ENCODE data around the gene OR1B1. TPM values are rescaled to one million over a fixed set of nuclear protein-coding genes. Genes with fewer than 3 reads are reported as not detected.

OR1B1 gene
- total and polyA plus RNA-seq, 2 of the 8 experiments (the other 6 are each of a cell fraction or from before 2014, with no cell fraction given) = not detected

DNA sequence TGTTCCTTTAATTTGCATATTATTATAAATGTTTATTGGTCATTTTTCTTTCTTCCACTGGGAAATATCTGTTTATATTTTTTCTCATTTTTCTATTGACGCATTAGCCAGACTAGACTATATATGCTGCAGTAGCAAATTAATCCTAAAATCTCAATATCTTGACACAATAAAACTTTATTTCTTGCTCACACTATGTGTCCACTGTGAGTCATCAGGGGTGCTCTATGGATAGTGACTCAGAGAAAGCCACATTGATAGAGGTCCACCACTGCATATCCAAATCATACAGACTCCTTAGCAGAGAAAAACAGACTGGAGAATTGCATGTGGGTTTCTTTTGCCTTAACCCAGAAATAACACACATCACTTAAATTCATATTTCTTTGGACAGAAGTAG is 38.3 kb upstream of the OR1B1 start:
- CTCF ChIA-PET (ENCODE audit: partially characterized antibody) = no interaction called here
- POLR2A ChIA-PET (ENCODE audit: partially characterized antibody) = no interaction called here
- TF ChIP-seq, protein P1, sequence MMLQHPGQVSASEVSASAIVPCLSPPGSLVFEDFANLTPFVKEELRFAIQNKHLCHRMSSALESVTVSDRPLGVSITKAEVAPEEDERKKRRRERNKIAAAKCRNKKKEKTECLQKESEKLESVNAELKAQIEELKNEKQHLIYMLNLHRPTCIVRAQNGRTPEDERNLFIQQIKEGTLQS (IDR thresholded peaks at IDR 0.05; ENCODE audit: insufficient read depth, low read depth, low read length) = no peak
- no peak for TF ChIP-seq RXRA (IDR thresholded peaks at IDR 0.05; ENCODE audit: insufficient read depth, low read depth, low read length)
- TF ChIP-seq TBP (IDR thresholded peaks at IDR 0.05; ENCODE audit: low read depth, low read length) = no peak
- TF ChIP-seq CHD2 (IDR thresholded peaks at IDR 0.05; ENCODE audit: low read length) = no peak
- TF ChIP-seq SAP30 (IDR thresholded peaks at IDR 0.05; ENCODE audit: insufficient read depth, insufficient replicate concordance, low read length) = no peak
- TF ChIP-seq FOSL1 (IDR thresholded peaks at IDR 0.05; ENCODE audit: insufficient read depth, low read depth, low read length) = no peak
- TF ChIP-seq ZNF274 (IDR thresholded peaks at IDR 0.05; ENCODE audit: borderline replicate concordance, extremely low read depth, low read length) = no peak
- no peak for TF ChIP-seq TCF12 (IDR thresholded peaks at IDR 0.05; ENCODE audit: low read depth, low read length)
- TF ChIP-seq MAFK (IDR thresholded peaks at IDR 0.05; ENCODE audit: low read depth, low read length) = no peak
- no peak for TF ChIP-seq RNF2 (IDR thresholded peaks at IDR 0.05; ENCODE audit: borderline replicate concordance, low read depth, low read length, missing control alignments, poor library complexity, severe bottlenecking)
- no peak for TF ChIP-seq HDAC6 (IDR thresholded peaks at IDR 0.05; ENCODE audit: low read depth, low read length)
- TF ChIP-seq SIX5 (IDR thresholded peaks at IDR 0.05; ENCODE audit: low read depth, low read length) = no peak
- TF ChIP-seq BACH1 (IDR thresholded peaks at IDR 0.05; ENCODE audit: low read length) = no peak
- TF ChIP-seq EGR1 (IDR thresholded peaks at IDR 0.05; ENCODE audit: borderline replicate concordance, low read depth, low read length) = no peak
- TF ChIP-seq CTBP2 (IDR thresholded peaks at IDR 0.05; ENCODE audit: borderline replicate concordance, insufficient read depth, insufficient read length, low read length) = no peak

More for the DNA sequence above, 38.3 kb upstream of the OR1B1 start:
- no peak overlapping the region for H3K56ac ChIP-seq (replicated peaks; ENCODE audit: insufficient read length, low read depth, low read length)
- no peak overlapping the region for H3K18ac ChIP-seq (ENCODE audit: extremely low read depth, low read length)
- H4K20me1 ChIP-seq (replicated peaks in 1 of 2; ENCODE audit: control insufficient read depth in 1 of 2, insufficient read depth in 2 of 2, low read length in 2 of 2) = no peaks in the 10 kb centered on the region
- H3K23me2 ChIP-seq (ENCODE audit: low read depth, low read length) = no peaks in the 10 kb centered on the region
- DNase-seq (ENCODE audit: low read depth in 1 of 2, low spot score in 2 of 2) (no peak), FAIRE-seq (no peak)
- H3K9me3 ChIP-seq (ENCODE audit: insufficient read depth in 2 of 2, low read depth in 1 of 2, low read length in 1 of 2) = peaks cover 25 to 46% of the 10 kb centered on the region in 2 experiments
- no peaks in the 10 kb centered on the region for H3K36me3 ChIP-seq (ENCODE audit: control insufficient read depth in 2 of 4, insufficient read depth in 4 of 4, low read length in 3 of 4)
- H3K9ac ChIP-seq (replicated peaks in 1 of 4; ENCODE audit: extremely low read depth in 1 of 4, low read depth in 3 of 4, low read length in 3 of 4) = no peak overlapping the region
- H2AFZ ChIP-seq (ENCODE audit: low read length) = no peak overlapping the region
- H3K14ac ChIP-seq (ENCODE audit: insufficient read length) = no peak overlapping the region
- H3K27me3 ChIP-seq (replicated peaks in 1 of 4; ENCODE audit: control insufficient read depth in 3 of 4, extremely low read depth in 1 of 4, insufficient read depth in 3 of 4, low read length in 3 of 4) = no peaks in the 10 kb centered on the region
- H3K79me1 ChIP-seq (ENCODE audit: low read depth, low read length) = no peaks in the 10 kb centered on the region
- 78% methylated on average over 1 of the region's 1 CpG; no CpG with 5 or more reads in 1 of the 2 experiments for WGBS, 2 experiments (ENCODE audit: extremely low coverage in 1 of 2, insufficient coverage in 1 of 2, insufficient read length in 1 of 2, insufficient replicate concordance in 2 of 2, low coverage in 1 of 2, low lambda C conversion rate in 2 of 2, missing lambda C conversion rate in 1 of 2)
- no peak overlapping the region for H2BK15ac ChIP-seq (ENCODE audit: low read length)
- H3K79me2 ChIP-seq (ENCODE audit: control insufficient read depth in 1 of 2, insufficient read depth in 2 of 2, low read length in 2 of 2) = no peaks in the 10 kb centered on the region
- H3K23ac ChIP-seq (ENCODE audit: insufficient read length) = no peak overlapping the region
- H4K5ac ChIP-seq (ENCODE audit: insufficient read length, low read depth, low read length) = no peak overlapping the region
- no peak overlapping the region for H2AK5ac ChIP-seq (ENCODE audit: low read depth, low read length)
- no peak overlapping the region for H2BK12ac ChIP-seq (ENCODE audit: low read depth, low read length)
- H3K4me2 ChIP-seq (ENCODE audit: insufficient read depth in 1 of 2, low read depth in 2 of 2, low read length in 2 of 2) = no peak overlapping the region
- no peak overlapping the region for H3K4me3 ChIP-seq (ENCODE audit: extremely low read depth in 1 of 4, insufficient read depth in 2 of 4, low read depth in 3 of 4, low read length in 4 of 4)
- no peak overlapping the region for H3K4ac ChIP-seq (replicated peaks; ENCODE audit: insufficient read length, low read depth, low read length)
- no peak overlapping the region for H2BK20ac ChIP-seq (ENCODE audit: low read length)
- no peak overlapping the region for H2BK5ac ChIP-seq (ENCODE audit: low read depth, low read length)
- no peak overlapping the region for H2BK120ac ChIP-seq (replicated peaks; ENCODE audit: low read depth, low read length)
- no peak overlapping the region for H4K8ac ChIP-seq (ENCODE audit: extremely low read depth, insufficient read depth, low read length)
- no peak overlapping the region for H3K27ac ChIP-seq (ENCODE audit: low read depth, low read length)
- H4K91ac ChIP-seq (replicated peaks; ENCODE audit: insufficient read length, low read length) = no peak overlapping the region
- no peaks in the 10 kb centered on the region for H3K4me1 ChIP-seq (replicated peaks in 1 of 4; ENCODE audit: control insufficient read depth in 3 of 4, insufficient read depth in 4 of 4, low read length in 3 of 4)

All from H1 (cell line).